Activated CD8-positive, alpha-beta T cell treated with anti-CD3 and anti-CD28 coated beads, Interleukin-2, amount 10 ng/mL, durations not matched to agents 7 days and 5 days (primary cell): Measurements from ENCODE around the gene HTR4. TPM values are rescaled to one million over a fixed set of nuclear protein-coding genes. Genes with fewer than 3 reads are reported as not detected.
"Not testable (repeated sequence)": the region's sequence is repeated elsewhere in the genome, so short reads cannot be mapped to it uniquely, and the experiment has no call there.

Experiments used
- ATAC-seq: fragments of 150-1000 bp; cut with Tn5 transposase; one replicate; pipeline ENCODE4 v1.10.0; 2021; ENCODE audit warnings: moderate library complexity
- CTCF ChIA-PET: fragments of 350-600 bp; sonication (Branson Sonifier 250); formaldehyde crosslinking; loops from one replicate; lab custom pipeline; 2021; ENCODE audit warnings: antibody characterized with exemption; lab: Charles Lee
- POLR2A ChIA-PET: fragments of 350-600 bp; sonication (Branson Sonifier 250); formaldehyde crosslinking; loops from one replicate; lab custom pipeline; 2021; ENCODE audit warnings: antibody characterized with exemption; lab: Charles Lee
- DNase-seq: peaks from one replicate; pipeline ENCODE4 v3.0.0-alpha.2; 2020
- H3K27ac Mint-ChIP-seq: one replicate; pipeline ENCODE4 v1.8.0; 2021; ENCODE audit warnings: mild to moderate bottlenecking, mixed read lengths
- H3K27me3 Mint-ChIP-seq: one replicate; pipeline ENCODE4 v1.8.0; 2021; ENCODE audit warnings: low read depth, mixed read lengths
- H3K36me3 Mint-ChIP-seq: one replicate; pipeline ENCODE4 v1.8.0; 2021; ENCODE audit warnings: low read depth, mixed read lengths
- H3K4me1 Mint-ChIP-seq: one replicate; pipeline ENCODE4 v1.8.0; 2021; ENCODE audit warnings: low read depth, mixed read lengths
- H3K4me3 Mint-ChIP-seq: one replicate; pipeline ENCODE4 v1.8.0; 2021; ENCODE audit warnings: mild to moderate bottlenecking, mixed read lengths
- H3K9me3 Mint-ChIP-seq: one replicate; pipeline ENCODE4 v1.8.0; 2022; ENCODE audit warnings: mixed read lengths; ENCODE audit not compliant: insufficient read depth
- total RNA-seq, 2 experiments: library from RNA; stranded (reverse); gene quantifications; one replicate each; pipeline ENCODE4 v1.2.3, GENCODE V29; 2021

HTR4 gene
- total RNA-seq, 2 experiments from 2014 or later = not detected

DNA sequence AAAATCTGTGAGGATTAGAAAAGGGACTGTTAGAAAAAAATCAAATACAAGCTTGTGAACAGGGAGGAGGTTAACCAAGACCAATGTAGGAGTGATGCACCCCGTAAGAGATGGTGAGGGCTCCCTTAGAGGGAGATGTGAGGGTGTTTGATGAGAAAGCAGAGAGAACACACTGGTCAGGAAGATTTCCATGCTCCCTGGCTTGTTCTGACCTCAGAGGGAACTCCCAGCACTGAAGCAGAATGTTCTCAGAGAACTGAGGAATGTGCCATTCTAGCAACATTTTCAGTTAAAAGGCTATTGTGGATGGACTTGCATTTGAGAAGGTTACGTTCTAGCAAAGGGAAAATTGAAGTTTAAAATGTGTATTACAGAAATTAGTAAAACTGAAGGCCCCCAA lies 110.6 kb downstream of the HTR4 start:
- POLR2A ChIA-PET = no interaction called here
- no peak for ATAC-seq
- no peak for DNase-seq
- Mint-ChIP-seq H3K4me1 (no peaks in the 10 kb centered on the region), H3K27me3 (peaks cover 2% of the 10 kb centered on the region), H3K4me3 (no peak overlapping the region), H3K9me3 (no peaks in the 10 kb centered on the region), H3K36me3 (no peaks in the 10 kb centered on the region), H3K27ac (no peak overlapping the region)
- CTCF ChIA-PET = no interaction called here

DNA sequence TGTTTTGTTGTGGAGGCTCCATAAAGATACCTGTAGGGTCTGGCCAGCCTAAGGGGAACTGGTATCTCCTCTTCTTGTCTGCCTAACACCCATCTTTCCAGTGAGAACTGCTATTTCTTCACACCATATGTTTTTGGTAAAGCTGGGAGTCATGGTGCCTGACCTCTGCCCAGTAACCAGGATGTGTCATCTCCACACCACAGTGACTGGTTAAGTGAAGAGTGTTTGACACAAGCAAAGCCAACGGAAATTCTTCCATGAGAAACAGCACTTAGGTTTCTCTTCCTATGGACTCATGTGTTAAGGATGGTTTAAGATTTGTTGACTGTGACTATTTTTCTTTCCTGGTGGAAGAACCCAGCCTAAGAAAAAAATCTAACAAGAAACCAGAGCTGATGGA lies 111.5 kb downstream of the HTR4 start:
- Mint-ChIP-seq H3K36me3 (no peaks in the 10 kb centered on the region), H3K9me3 (no peaks in the 10 kb centered on the region), H3K27ac (no peak overlapping the region), H3K27me3 (peaks cover 3% of the 10 kb centered on the region), H3K4me1 (no peaks in the 10 kb centered on the region), H3K4me3 (no peak overlapping the region)
- DNase-seq (no peak), ATAC-seq (no peak)
- ChIA-PET POLR2A (no interaction called here), CTCF (no interaction called here)

DNA sequence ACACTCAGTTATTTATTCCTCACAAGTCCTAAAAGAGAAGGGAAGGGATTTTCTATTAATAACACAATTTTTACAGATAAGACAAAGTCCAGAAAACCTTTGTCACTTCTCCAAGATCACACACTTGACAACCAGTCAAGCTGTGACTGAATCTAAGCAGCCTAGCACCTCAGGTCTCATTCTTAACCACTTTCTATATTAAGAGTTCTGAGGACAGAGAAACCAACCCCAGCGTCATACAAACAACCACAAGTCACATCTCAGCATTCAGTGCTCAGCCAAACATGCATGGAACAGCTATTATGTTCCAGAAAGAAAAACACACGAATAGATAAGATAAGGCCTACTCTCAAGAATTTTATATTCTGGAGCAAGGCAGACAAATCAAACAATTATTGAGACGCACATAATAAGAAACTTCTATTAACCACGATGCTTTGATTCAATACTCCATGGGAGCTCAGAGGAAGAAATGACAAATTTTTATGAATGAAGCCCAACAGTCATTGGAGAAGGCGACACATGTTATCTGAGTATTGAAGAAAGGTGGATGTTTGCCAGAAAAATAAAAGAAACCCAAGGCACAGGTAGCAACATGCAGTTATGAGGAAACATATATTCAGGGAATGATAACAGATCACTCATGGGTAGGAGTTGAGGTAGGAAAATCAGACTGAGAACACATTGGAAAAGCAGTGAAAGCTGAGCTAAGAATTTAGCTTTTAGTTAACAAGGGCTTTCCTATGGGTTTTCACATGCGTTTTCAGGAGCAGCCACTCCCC lies 113.1 kb downstream of the HTR4 start:
- DNase-seq = no peak
- no peaks in the 10 kb centered on the region for H3K9me3 Mint-ChIP-seq
- POLR2A ChIA-PET = interaction anchor here (0.6 kb wide), 1 partner anchor 19 kb away, joined by 3 read pairs; no protein-coding TSS in a partner anchor
- no peaks in the 10 kb centered on the region for H3K4me1 Mint-ChIP-seq
- H3K27ac Mint-ChIP-seq = no peak overlapping the region
- ATAC-seq = no peak
- CTCF ChIA-PET = interaction anchor here (1.1 kb wide), 1 partner anchor 190 kb away, joined by 4 read pairs; no protein-coding TSS in a partner anchor
- H3K4me3 Mint-ChIP-seq = no peak overlapping the region
- H3K27me3 Mint-ChIP-seq = peaks cover 13% of the 10 kb centered on the region
- H3K36me3 Mint-ChIP-seq = no peaks in the 10 kb centered on the region

DNA sequence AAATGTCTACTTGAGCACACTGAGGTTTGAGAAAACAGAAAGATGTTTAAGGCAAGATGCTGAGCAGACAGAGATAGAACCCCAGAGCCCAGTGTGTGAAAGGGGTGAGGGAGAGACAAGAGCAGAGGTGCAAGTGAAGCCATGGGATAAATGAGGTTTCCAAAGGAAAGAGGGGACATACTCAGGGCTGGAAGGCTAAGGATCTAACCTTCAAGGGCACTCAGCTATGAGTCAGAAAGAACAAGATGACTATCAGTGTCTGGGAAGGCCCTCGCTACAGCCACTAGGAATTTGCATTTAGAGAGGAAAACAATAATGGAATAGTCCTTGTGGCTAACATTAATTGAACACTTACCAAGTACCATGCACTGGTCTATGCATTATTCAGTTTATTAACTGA lies 113.7 kb downstream of the HTR4 start:
- H3K27me3 Mint-ChIP-seq = peaks cover 12% of the 10 kb centered on the region
- H3K27ac Mint-ChIP-seq = no peak overlapping the region
- H3K36me3 Mint-ChIP-seq = no peaks in the 10 kb centered on the region
- no peaks in the 10 kb centered on the region for H3K4me1 Mint-ChIP-seq
- ATAC-seq = no peak
- POLR2A ChIA-PET = interaction anchor here (0.6 kb wide), 1 partner anchor 20 kb away, joined by 3 read pairs; no protein-coding TSS in a partner anchor
- no peak overlapping the region for H3K4me3 Mint-ChIP-seq
- CTCF ChIA-PET = interaction anchor here (1.1 kb wide), 1 partner anchor 190 kb away, joined by 4 read pairs; no protein-coding TSS in a partner anchor
- no peak for DNase-seq
- H3K9me3 Mint-ChIP-seq = no peaks in the 10 kb centered on the region

DNA sequence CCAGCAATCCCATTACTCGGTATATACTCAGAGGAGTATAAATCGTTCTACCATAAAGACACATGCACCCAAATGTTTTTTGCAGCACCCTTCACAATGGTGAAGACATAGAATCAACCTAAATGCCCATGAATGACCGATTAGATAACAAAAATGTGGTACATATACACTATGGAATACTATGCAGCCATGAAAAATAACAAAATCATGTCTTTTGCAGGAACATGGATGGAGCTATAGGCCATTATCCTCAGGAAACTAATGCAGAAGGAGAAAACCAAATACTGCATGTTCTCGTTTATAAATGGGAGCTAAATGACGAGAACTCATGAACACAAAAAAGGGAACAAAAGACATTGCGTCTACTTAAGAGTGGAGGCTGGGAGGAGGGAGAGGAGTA lies 114.5 kb downstream of the HTR4 start:
- DNase-seq = no peak
- Mint-ChIP-seq H3K4me3 (no peak overlapping the region), H3K27ac (no peak overlapping the region), H3K36me3 (no peaks in the 10 kb centered on the region), H3K9me3 (no peaks in the 10 kb centered on the region), H3K4me1 (no peaks in the 10 kb centered on the region), H3K27me3 (peaks cover 11% of the 10 kb centered on the region)
- ATAC-seq = no peak
- ChIA-PET POLR2A (no interaction called here), CTCF (no interaction called here)

DNA sequence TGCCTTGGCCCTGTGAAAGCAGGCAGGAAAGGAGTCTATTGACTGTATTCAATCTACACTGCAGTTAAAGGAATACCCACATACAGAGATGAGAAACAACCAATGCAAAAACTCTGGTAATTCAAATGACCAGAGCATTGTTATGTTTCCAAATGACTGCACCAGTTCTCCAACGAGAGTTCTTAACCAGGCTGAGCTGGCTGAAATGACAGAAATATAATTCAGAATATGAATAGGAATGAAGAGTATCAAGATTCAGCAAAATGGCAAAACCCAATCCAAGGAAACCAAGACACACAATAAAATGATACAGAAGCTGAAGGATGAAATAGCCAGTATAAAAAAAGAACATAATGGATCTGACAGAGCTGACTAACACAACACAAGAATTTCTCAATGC lies 119.1 kb downstream of the HTR4 start:
- POLR2A ChIA-PET = no interaction called here
- no peak for ATAC-seq
- CTCF ChIA-PET = no interaction called here
- no peaks in the 10 kb centered on the region for H3K36me3 Mint-ChIP-seq
- H3K4me3 Mint-ChIP-seq = no peak overlapping the region
- no peak overlapping the region for H3K27ac Mint-ChIP-seq
- peaks cover 11% of the 10 kb centered on the region for H3K27me3 Mint-ChIP-seq
- no peaks in the 10 kb centered on the region for H3K9me3 Mint-ChIP-seq
- no peak for DNase-seq
- no peaks in the 10 kb centered on the region for H3K4me1 Mint-ChIP-seq

DNA sequence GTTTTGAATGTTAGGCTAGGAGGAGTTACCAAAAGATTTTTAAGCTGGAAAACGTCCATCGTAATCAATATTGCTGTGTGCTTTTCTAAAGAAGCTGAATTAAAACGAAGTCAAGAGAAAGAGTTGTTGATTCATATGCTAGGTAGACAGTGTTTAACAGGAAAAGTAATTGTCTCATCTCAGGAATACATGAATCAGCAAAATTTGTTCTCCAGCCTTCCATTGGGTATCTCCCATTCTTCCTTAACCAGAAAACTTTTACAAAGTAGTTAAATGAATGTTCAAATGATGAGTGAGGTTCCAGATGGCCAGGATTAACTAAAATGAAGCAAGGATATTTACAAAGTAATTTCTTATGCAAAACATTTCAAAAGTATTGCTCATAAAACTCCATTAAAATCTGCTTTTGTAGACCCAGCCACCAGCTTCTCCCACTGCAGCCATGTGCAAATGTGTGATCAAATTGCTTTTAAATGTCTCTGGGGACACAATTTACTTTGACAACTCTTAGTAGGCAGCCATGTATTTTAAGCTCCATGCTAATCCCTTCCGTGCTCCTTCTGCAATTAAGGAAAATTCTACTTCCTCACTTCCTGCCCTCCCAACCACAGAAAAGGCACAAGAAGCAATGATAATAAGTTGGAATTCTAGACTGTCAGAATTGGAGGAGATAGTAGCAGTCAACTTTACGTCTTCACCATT lies 121.2 kb downstream of the HTR4 start:
- no peaks in the 10 kb centered on the region for H3K4me1 Mint-ChIP-seq
- H3K27me3 Mint-ChIP-seq = peaks cover 11% of the 10 kb centered on the region
- peaks cover 9% of the 10 kb centered on the region for H3K9me3 Mint-ChIP-seq
- no peak for DNase-seq
- H3K27ac Mint-ChIP-seq = no peak overlapping the region
- H3K4me3 Mint-ChIP-seq = no peak overlapping the region
- H3K36me3 Mint-ChIP-seq = no peaks in the 10 kb centered on the region
- ChIA-PET CTCF (no interaction called here), POLR2A (no interaction called here)
- no peak for ATAC-seq

DNA sequence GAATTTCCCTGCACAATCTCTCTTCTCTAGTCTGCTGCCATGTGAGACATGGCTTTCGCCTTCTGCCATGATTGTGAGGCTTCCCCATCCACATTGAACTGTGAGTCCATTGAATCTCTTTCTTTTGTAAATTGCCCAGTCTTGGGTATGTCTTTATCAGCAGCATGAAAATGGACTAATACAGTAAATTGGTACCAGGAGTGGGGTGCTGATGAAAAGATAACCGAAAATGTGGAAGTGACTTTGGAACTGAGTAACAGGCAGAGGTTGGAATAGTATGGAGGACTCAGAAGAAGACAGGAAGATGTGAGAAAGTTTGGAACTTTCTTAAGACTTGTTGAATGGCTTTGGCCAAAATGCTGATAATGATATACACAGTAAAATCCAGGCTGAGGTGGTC lies 124.9 kb downstream of the HTR4 start:
- CTCF ChIA-PET, H3K27ac Mint-ChIP-seq: not testable (repeated sequence)

DNA sequence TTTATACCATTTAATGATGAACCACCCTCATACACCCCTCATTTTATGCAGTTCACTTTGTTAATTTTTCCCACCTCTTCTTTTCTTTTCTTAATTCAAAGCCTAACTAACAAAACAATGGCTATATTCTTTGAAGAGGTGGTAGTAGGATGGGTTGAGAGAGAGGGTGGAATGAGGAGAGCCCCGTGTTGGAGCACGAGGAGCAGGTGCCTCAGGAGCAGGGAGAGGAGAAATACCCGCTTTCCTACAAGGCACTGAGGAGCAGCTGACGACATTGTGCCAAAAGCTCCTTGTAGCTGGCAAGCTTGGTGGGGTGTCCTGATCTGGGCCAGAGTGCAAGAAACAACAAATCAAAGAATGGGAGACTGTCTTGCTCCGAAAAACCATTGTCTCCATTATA lies 129.6 kb downstream of the HTR4 start:
- H3K9me3 Mint-ChIP-seq = peaks cover 5% of the 10 kb centered on the region
- no peak overlapping the region for H3K27ac Mint-ChIP-seq
- no peaks in the 10 kb centered on the region for H3K27me3 Mint-ChIP-seq
- H3K4me3 Mint-ChIP-seq = no peak overlapping the region
- no peak for DNase-seq
- no peak for ATAC-seq
- H3K4me1 Mint-ChIP-seq = no peaks in the 10 kb centered on the region
- ChIA-PET POLR2A (no interaction called here), CTCF (no interaction called here)
- H3K36me3 Mint-ChIP-seq = no peaks in the 10 kb centered on the region

More for the DNA sequence above, 124.9 kb downstream of the HTR4 start:
- DNase-seq, POLR2A ChIA-PET, H3K9me3 Mint-ChIP-seq, H3K4me3 Mint-ChIP-seq, H3K36me3 Mint-ChIP-seq, ATAC-seq, H3K27me3 Mint-ChIP-seq, H3K4me1 Mint-ChIP-seq: not testable (repeated sequence)

DNA sequence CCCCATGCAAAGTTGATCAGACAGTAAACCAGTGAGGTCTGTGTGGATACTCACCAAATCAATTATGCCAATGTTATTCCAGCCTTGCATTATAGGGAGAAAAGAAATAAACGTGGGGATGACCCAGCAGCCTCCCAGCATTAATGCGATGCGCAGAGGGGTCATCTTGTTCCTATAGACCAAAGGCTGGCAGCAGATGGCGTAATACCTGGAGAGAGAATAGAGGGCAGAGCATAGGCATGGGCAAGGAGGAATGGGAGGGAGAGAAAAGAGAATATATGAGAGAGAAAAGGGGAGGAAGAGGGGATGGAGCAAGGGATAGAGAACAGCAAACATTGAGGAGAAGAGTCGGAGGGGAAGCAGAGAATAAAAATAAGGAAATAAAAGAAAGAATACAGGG lies 131.2 kb downstream of the HTR4 start:
- H3K9me3 Mint-ChIP-seq = no peaks in the 10 kb centered on the region
- DNase-seq (no peak), ATAC-seq (no peak)
- no peaks in the 10 kb centered on the region for H3K4me1 Mint-ChIP-seq
- ChIA-PET POLR2A (no interaction called here), CTCF (no interaction called here)
- H3K27me3 Mint-ChIP-seq = no peaks in the 10 kb centered on the region
- no peaks in the 10 kb centered on the region for H3K36me3 Mint-ChIP-seq
- H3K27ac Mint-ChIP-seq = no peak overlapping the region
- no peak overlapping the region for H3K4me3 Mint-ChIP-seq

DNA sequence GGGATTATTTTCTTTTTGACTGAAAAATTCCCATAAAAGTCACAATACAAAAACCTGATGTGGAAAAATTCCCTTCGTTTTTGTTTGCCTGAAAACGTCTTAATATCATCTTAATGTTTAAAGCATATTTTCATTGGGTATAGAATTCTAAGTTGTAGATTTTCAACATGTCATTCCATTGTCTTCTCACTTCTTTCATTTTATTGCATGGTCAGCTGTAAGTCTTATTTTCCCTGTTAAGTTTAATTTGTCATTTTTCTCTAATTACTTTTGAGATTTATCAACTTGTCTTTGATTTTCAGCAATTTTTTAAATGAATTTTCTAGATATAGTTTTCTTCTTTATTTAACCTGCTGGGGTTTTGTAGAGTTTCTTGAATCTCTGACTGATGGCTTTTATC lies 138.9 kb downstream of the HTR4 start:
- ChIA-PET POLR2A (no interaction called here), CTCF (no interaction called here)
- H3K36me3 Mint-ChIP-seq = no peaks in the 10 kb centered on the region

DNA sequence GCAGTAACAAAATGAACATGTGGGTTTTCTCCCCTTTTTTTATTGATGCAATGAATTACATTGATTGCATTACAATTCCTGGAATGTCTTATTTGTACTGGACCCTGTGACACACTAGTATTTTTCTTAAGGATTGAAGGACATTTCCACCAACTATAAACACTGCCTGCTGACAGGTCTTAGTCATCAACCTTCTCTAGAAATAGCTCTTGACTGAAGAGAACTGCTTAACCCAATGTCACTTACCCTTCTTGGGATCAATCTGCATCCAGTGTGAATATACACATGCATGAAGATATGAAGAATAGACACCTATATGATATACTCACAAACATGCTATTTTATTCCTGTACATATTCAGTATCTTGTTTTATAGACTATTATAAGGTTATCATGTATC lies 140.0 kb downstream of the HTR4 start:
- no peaks in the 10 kb centered on the region for H3K4me1 Mint-ChIP-seq
- no peaks in the 10 kb centered on the region for H3K36me3 Mint-ChIP-seq
- DNase-seq (no peak), ATAC-seq (no peak)
- no peak overlapping the region for H3K27ac Mint-ChIP-seq
- H3K27me3 Mint-ChIP-seq = peaks cover 3% of the 10 kb centered on the region
- H3K4me3 Mint-ChIP-seq = no peak overlapping the region
- ChIA-PET CTCF (no interaction called here), POLR2A (no interaction called here)
- H3K9me3 Mint-ChIP-seq = no peaks in the 10 kb centered on the region

More for the DNA sequence above, 138.9 kb downstream of the HTR4 start:
- peaks cover 3% of the 10 kb centered on the region for H3K27me3 Mint-ChIP-seq
- H3K4me3 Mint-ChIP-seq = no peak overlapping the region
- DNase-seq (no peak), ATAC-seq (no peak)
- no peaks in the 10 kb centered on the region for H3K4me1 Mint-ChIP-seq
- no peaks in the 10 kb centered on the region for H3K9me3 Mint-ChIP-seq
- H3K27ac Mint-ChIP-seq = no peak overlapping the region
